Omental fat pad (tissue), 4 donors: ENCODE results near the gene ARAP3. TPM values are rescaled to one million over a fixed set of nuclear protein-coding genes. Genes with fewer than 3 reads are reported as not detected.

Experiments
- ATAC-seq: fragments of 150-250 bp; one replicate; pipeline ENCODE4 v1.9.1; 2016; ENCODE audit warnings: mild to moderate bottlenecking, moderate library complexity; ENCODE audit not compliant: low FRiP score
- DNase-seq: peaks from one replicate; pipeline ENCODE4 v3.0.0-alpha.2; 2019; ENCODE audit warnings: low spot score
- total RNA-seq, 4 donors: library from RNA; depleted of rRNA; stranded (reverse); fragments of >200 nt; gene quantifications; one replicate each; pipeline ENCODE4 v1.1.0, GENCODE V29; 2016
- TF ChIP-seq, protein P1 (sequence below), 3 donors: fragments of 450-650 bp; IDR thresholded peaks; one replicate each; pipeline ENCODE4 v1.5.1; 2016 to 2017; ENCODE audit warnings: antibody characterized with exemption in 3 of 3, mild to moderate bottlenecking in 3 of 3, moderate library complexity in 2 of 3

Gene ARAP3
- total RNA-seq, 4 donors from 2014 or later, result 2.6 to 36.1 (median 9.1) TPM

DNA sequence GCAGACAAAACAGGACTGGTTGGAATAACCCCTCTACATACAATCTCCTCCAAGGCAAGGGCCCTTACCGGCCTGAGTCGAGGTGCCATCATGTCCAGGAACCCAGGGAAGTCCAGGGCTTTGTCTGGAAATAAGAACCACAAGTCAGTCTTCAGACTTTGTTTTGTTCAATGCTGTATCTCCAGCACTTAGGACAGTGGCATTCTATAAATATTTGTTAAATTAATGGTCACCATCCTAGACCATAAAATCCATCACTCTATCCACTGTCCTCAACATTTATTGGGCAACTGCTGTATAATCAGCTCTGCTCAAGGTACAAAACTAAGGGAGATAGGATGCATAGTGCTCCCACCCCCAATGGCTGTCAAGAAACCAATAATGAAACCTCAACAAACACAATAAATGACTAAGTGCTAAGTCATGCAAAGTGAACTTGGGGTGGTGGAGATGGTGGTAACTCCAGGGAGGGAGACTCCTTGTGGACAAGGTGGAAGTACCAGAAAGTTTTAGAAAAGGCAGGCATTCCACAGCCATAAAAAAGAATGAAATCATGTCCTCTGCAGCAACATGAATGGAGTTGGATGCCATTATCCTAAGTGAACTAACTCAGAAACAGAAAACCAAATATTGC, 40.3 kb downstream of the ARAP3 start:
- TF ChIP-seq, protein P1, sequence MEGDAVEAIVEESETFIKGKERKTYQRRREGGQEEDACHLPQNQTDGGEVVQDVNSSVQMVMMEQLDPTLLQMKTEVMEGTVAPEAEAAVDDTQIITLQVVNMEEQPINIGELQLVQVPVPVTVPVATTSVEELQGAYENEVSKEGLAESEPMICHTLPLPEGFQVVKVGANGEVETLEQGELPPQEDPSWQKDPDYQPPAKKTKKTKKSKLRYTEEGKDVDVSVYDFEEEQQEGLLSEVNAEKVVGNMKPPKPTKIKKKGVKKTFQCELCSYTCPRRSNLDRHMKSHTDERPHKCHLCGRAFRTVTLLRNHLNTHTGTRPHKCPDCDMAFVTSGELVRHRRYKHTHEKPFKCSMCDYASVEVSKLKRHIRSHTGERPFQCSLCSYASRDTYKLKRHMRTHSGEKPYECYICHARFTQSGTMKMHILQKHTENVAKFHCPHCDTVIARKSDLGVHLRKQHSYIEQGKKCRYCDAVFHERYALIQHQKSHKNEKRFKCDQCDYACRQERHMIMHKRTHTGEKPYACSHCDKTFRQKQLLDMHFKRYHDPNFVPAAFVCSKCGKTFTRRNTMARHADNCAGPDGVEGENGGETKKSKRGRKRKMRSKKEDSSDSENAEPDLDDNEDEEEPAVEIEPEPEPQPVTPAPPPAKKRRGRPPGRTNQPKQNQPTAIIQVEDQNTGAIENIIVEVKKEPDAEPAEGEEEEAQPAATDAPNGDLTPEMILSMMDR (IDR thresholded peaks at IDR 0.05), result no peak
- ATAC-seq (no peak), DNase-seq (no peak)

DNA sequence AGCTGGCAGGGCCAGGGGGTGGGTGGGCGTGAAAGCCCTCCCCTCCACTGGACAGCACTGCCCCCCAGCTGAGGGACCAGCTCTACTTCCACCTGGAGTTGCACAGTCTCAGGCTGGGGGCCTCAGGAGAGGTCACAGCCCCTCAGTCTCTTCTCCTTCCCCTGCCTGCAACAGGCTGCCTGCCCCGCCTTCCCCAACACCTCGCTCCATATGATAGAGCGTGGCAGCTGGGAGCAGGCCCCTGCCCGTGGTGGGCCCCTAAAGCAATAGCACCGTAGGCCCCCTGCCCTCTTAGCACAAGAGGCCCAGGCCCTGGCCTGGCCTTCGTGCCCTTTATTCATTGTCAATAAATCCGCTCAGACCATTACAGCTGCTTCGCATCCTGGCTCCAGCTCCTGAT, 41.3 kb downstream of the ARAP3 start:
- TF ChIP-seq, protein P1 (IDR thresholded peaks at IDR 0.05), result no peak
- DNase-seq, result no peak
- no peak for ATAC-seq

DNA sequence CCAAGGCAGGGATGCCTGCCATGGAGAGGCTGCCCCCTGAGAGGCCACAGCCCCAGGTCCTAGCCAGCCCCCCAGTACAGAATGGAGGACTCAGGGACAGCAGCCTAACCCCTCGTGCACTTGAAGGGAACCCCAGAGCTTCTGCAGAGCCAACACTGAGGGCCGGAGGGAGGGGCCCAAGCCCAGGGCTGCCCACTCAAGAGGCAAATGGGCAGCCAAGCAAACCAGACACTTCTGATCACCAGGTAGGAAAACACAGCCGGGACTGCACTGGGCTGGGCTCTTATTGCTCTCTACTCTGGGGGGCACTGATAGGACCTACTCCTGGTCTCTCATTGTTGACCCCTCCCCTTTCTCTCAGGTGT, 42.0 kb downstream of the ARAP3 start:
- TF ChIP-seq, protein P1 (IDR thresholded peaks at IDR 0.05), result no peak
- DNase-seq (no peak), ATAC-seq (no peak)

DNA sequence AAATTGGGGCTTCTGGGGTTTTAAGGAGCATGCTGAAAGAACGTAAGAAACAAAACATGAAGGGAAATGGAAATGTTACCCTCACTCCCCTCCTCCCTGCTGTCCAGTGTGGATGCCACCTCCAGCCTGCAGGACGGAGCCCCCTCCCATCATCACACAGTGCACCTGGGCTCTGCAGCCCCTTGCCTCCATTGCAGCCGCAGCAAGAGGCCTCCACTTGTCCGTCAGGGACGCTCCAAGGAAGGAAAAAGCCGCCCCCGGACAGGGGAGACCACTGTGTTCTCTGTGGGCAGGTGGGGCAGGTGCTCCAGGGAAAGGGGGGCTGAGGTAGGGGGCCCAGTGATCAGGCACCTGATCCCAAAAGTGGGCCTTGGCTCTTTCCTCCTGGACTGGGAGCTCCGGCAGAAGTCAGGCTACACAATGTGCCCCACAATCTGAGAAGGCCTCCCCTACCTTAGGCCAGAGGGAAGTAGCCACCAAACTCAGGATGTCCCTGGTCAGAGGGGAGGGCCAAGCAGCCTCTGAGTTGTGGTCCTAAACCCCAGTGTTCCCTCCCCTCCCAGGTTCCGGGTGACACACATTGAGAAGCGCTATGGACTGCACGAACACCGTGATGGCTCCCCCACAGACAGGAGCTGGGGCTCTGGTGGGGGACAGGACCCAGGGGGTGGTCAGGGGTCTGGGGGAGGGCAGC, 42.5 kb downstream of the ARAP3 start:
- TF ChIP-seq, protein P1 (IDR thresholded peaks at IDR 0.05), result no peak

DNA sequence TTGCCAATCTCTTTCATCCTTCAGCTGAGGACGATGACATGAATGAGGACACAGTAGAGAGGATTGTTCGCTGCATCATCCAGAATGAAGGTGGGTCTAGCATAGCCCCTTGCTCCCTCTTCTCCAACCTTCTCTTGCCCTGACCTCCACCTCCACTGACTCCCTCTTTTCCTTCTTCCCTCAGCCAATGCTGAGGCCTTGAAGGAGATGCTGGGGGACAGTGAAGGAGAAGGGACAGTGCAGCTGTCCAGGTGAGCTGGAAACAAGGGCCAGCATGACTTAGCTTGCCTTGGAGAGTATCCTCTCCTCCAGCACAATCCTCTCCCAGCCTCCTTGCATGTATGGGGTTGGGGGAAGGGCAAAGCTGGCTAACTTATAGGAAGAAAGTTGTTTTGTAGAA, 43.3 kb downstream of the ARAP3 start:
- TF ChIP-seq, protein P1 (IDR thresholded peaks at IDR 0.05), result no peak
- DNase-seq (no peak), ATAC-seq (no peak)

More for the DNA sequence above, 42.5 kb downstream of the ARAP3 start:
- DNase-seq (no peak), ATAC-seq (no peak)

DNA sequence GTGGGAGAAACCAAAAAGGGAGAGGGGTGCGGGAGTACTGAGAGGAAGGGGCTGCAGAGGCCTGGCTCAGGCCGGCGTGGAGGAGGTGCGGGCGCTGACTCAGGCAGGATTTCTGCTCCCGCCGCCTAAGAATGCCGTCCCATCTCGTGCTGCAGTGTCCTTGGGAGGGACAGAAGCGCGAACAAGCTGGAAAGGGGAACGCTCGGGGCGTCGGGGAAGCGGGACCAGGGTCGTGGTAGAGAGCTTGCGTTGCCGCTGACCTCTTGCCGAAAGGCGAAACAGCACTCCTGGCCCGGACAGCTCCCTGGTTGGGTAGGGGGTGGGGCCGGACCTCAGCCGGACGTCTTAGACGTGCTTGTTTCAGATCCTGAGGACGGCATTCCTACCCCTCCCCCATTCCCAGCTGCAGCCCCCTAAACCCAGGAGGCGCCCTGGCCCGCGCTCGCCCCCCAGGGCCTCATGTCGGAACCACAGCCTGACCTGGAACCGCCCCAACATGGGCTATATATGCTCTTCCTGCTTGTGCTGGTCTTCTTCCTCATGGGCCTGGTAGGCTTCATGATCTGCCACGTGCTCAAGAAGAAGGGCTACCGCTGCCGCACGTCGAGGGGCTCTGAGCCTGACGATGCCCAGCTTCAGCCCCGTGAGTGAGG, 44.1 kb downstream of the ARAP3 start:
- ATAC-seq (no peak), DNase-seq (no peak)
- TF ChIP-seq, protein P1 (IDR thresholded peaks at IDR 0.05), result no peak
